ENCODE measurements around the gene CAMSAP2.

- no peak for TF ChIP-seq CTCF (conservative IDR thresholded peaks at IDR 0.05)
- TF ChIP-seq EZH2 (IDR thresholded peaks at IDR 0.05; ENCODE audit: low read depth): no peak
Observed at GRCh38 chr1:200846398-200846797, 107.7 kb downstream of the CAMSAP2 start.
